ENCODE results near the gene HTR4.

HTR4 gene

DNA sequence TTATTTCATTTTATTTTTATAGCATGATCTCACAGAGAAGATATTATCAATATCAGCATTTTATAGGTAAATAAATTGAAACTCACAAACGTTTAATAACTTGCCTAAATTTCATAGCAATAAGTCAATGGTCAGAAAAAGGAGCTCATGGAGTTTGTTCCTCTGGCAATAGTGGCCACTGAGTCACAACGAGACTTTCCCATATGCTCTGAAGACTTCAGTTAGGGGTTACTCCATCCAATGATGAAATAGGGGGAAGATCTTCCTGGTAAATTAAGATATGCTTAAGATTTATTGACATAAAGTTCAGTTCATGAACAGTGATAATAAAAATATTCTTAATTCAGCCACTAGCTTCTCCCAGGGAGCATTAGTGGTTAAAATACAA, 43.5 kb upstream of the HTR4 start:
- Histone ChIP-seq H4K20me1 (ENCODE audit: insufficient read depth, low read length) (no peaks in the 10 kb centered on the region), H3K9me3 (replicated peaks; ENCODE audit: insufficient read depth, low read length) (no peaks in the 10 kb centered on the region), H3K4me2 (ENCODE audit: low read depth, low read length) (no peak overlapping the region), H3K4me3 (ENCODE audit: low read length) (no peak overlapping the region), H3K4me1 (ENCODE audit: low read length) (no peaks in the 10 kb centered on the region), H3K79me2 (ENCODE audit: low read length) (no peaks in the 10 kb centered on the region), H3F3A (ENCODE audit: insufficient read depth, low read length) (no peaks in the 10 kb centered on the region), H3K36me3 (replicated peaks; ENCODE audit: insufficient read depth, low read length) (no peaks in the 10 kb centered on the region), H3K27me3 (replicated peaks; ENCODE audit: insufficient read depth, low read length) (no peaks in the 10 kb centered on the region), H3K9me2 (replicated peaks; ENCODE audit: insufficient read depth, low read length) (no peaks in the 10 kb centered on the region), H3K27ac (ENCODE audit: low read length) (no peak overlapping the region), H2AFZ (ENCODE audit: low read length) (no peak overlapping the region), H3K9ac (ENCODE audit: low read length) (no peak overlapping the region)
- TF ChIP-seq EZH2 (optimal IDR thresholded peaks at IDR 0.05; ENCODE audit: low read depth, low read length) (no peak), EZH2phosphoT487 (IDR thresholded peaks at IDR 0.05; ENCODE audit: low read length) (no peak)
- TF ChIP-seq, protein P1, sequence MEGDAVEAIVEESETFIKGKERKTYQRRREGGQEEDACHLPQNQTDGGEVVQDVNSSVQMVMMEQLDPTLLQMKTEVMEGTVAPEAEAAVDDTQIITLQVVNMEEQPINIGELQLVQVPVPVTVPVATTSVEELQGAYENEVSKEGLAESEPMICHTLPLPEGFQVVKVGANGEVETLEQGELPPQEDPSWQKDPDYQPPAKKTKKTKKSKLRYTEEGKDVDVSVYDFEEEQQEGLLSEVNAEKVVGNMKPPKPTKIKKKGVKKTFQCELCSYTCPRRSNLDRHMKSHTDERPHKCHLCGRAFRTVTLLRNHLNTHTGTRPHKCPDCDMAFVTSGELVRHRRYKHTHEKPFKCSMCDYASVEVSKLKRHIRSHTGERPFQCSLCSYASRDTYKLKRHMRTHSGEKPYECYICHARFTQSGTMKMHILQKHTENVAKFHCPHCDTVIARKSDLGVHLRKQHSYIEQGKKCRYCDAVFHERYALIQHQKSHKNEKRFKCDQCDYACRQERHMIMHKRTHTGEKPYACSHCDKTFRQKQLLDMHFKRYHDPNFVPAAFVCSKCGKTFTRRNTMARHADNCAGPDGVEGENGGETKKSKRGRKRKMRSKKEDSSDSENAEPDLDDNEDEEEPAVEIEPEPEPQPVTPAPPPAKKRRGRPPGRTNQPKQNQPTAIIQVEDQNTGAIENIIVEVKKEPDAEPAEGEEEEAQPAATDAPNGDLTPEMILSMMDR (IDR thresholded peaks at IDR 0.05; ENCODE audit: low read length), result no peak
- DNase-seq, result no peak

- Histone ChIP-seq H2AFZ (ENCODE audit: low read length) (no peak overlapping the region), H3K27me3 (replicated peaks; ENCODE audit: insufficient read depth, low read length) (no peaks in the 10 kb centered on the region), H3K79me2 (ENCODE audit: low read length) (no peaks in the 10 kb centered on the region), H3K9me3 (replicated peaks; ENCODE audit: insufficient read depth, low read length) (no peaks in the 10 kb centered on the region), H3K9ac (ENCODE audit: low read length) (no peak overlapping the region), H3K9me2 (replicated peaks; ENCODE audit: insufficient read depth, low read length) (no peaks in the 10 kb centered on the region), H3K36me3 (replicated peaks; ENCODE audit: insufficient read depth, low read length) (no peaks in the 10 kb centered on the region), H3K4me1 (ENCODE audit: low read length) (no peaks in the 10 kb centered on the region), H3K27ac (ENCODE audit: low read length) (no peak overlapping the region), H3F3A (ENCODE audit: insufficient read depth, low read length) (no peaks in the 10 kb centered on the region), H3K4me3 (ENCODE audit: low read length) (no peak overlapping the region), H3K4me2 (ENCODE audit: low read depth, low read length) (no peak overlapping the region), H4K20me1 (ENCODE audit: insufficient read depth, low read length) (no peaks in the 10 kb centered on the region)
- TF ChIP-seq, protein P1 (IDR thresholded peaks at IDR 0.05; ENCODE audit: low read length), result no peak
- DNase-seq, result no peak
These were observed 43.0 kb upstream of the HTR4 start for GRCh38 chr5:148697180-148697808.

DNA sequence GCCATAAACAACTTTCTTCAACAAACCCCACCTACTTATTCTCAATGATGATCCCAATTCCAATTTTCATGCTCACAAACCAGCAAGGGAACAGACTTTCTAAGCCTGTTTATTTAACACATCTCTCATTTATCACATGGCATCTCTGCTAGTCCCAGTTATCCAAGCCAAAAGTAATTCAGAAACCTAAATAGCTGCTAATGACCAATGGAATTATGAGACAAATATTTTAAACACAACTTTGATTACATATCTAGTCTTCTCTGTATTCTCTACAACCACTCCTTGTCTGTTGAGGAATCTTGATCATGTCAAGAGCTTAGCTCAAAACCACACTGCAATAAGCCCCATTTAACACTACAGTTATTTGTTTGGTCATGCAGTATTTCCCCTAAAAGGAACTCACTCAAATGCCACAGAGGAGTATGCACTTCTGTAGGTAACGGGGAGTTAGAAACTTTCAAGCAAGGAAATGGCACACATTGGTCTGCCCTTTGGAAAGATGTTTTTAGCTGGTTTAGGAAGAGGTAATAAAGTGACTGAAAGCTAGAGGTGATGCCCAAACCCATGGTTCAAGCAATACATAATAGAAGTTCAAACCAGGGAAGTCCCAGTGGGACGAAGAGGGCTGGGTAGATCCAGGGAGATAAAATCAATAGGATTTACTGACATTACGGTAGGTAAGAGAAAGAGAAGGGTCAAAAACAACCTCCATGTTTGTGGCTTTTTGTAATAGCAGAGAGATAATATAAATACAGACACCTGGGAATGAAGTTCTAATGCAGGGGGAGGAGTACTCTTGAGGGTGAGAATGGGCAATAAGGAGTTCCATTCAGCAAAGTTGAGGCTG, 42.1 kb upstream of the HTR4 start:
- no peaks in the 10 kb centered on the region for H4K20me1 ChIP-seq (ENCODE audit: insufficient read depth, low read length)
- H3K9me3 ChIP-seq (replicated peaks; ENCODE audit: insufficient read depth, low read length), result no peaks in the 10 kb centered on the region
- no peak overlapping the region for H3K4me2 ChIP-seq (ENCODE audit: low read depth, low read length)
- H3F3A ChIP-seq (ENCODE audit: insufficient read depth, low read length), result no peaks in the 10 kb centered on the region
- H3K27ac ChIP-seq (ENCODE audit: low read length), result no peak overlapping the region
- H3K27me3 ChIP-seq (replicated peaks; ENCODE audit: insufficient read depth, low read length), result no peaks in the 10 kb centered on the region
- H3K36me3 ChIP-seq (replicated peaks; ENCODE audit: insufficient read depth, low read length), result no peaks in the 10 kb centered on the region
- no peak overlapping the region for H3K9ac ChIP-seq (ENCODE audit: low read length)
- no peak overlapping the region for H3K4me3 ChIP-seq (ENCODE audit: low read length)
- no peak for DNase-seq
- H3K9me2 ChIP-seq (replicated peaks; ENCODE audit: insufficient read depth, low read length), result no peaks in the 10 kb centered on the region
- H3K79me2 ChIP-seq (ENCODE audit: low read length), result no peaks in the 10 kb centered on the region
- no peaks in the 10 kb centered on the region for H3K4me1 ChIP-seq (ENCODE audit: low read length)
- TF ChIP-seq EZH2 (optimal IDR thresholded peaks at IDR 0.05; ENCODE audit: low read depth, low read length), result no peak
- TF ChIP-seq, protein P1 (IDR thresholded peaks at IDR 0.05; ENCODE audit: low read length), result no peak
- no peak for TF ChIP-seq EZH2phosphoT487 (IDR thresholded peaks at IDR 0.05; ENCODE audit: low read length)
- H2AFZ ChIP-seq (ENCODE audit: low read length), result no peak overlapping the region
